ENCODE results near the gene EBI3. TPM values are rescaled to one million over a fixed set of nuclear protein-coding genes. Genes with fewer than 3 reads are reported as not detected.
"Not testable (repeated sequence)": the region's sequence is repeated elsewhere in the genome, so short reads cannot be mapped to it uniquely, and the experiment has no call there.

EBI3 gene
- polyA plus RNA-seq, 1 donor from 2014 or later, result not detected

DNA sequence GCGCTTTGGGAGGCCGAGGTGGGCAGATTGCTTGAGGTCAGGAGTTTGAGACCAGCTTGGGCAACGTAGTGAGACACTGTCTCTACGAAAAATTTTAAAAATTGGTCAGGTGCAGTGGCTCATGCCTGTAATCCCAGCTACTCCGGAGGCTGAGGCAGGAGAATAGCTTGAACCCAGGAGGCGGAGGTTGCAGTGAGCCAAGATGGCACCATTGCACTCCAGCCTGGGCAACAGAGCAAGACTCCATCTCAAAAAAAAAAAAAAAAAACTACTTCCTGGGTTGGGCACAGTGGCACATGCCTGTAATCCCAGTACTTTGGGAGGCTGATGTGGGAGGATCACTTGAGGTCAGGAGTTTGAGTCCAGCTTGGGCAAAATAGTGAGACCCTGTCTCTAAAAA is 2.2 kb downstream of the EBI3 start:
- not testable (repeated sequence) for H3K27ac ChIP-seq (ENCODE audit: low read length); H3K36me3 ChIP-seq (ENCODE audit: insufficient read depth, low read length); H3K27me3 ChIP-seq (ENCODE audit: insufficient read depth, low read depth, low read length); H2AFZ ChIP-seq (ENCODE audit: low read depth, low read length); H3K9me3 ChIP-seq (ENCODE audit: low read length); H3F3A ChIP-seq (ENCODE audit: insufficient read depth, low read length, poor library complexity, severe bottlenecking); H3K79me2 ChIP-seq (replicated peaks; ENCODE audit: insufficient read depth, low read length); H3K9me2 ChIP-seq (ENCODE audit: insufficient read depth, low read length); H3K9ac ChIP-seq (ENCODE audit: low read length); H4K20me1 ChIP-seq (ENCODE audit: insufficient read depth); H3K4me2 ChIP-seq (ENCODE audit: low read length); H3K4me3 ChIP-seq (ENCODE audit: low read length)

DNA sequence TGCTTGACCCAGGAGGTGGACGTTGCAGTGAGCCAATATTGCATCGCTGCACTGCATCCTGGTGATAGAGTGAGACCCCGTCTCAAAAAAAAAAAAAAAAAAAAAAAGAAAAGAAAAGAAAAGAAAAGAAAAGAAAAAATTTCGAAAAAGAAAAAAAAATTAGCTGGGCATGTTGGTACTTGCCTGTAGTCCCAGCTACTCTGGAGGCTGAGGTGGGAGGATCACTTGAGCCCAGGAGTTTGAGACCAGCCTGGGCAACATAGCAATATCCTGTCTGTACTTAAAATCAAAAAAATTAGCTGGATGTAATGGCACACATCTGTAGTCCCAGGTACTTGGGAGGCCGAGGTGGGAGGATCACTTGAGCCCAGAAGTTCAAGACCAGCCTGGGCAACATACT is 2.8 kb downstream of the EBI3 start:
- not testable (repeated sequence) for H3K79me2 ChIP-seq (replicated peaks; ENCODE audit: insufficient read depth, low read length); H3K4me3 ChIP-seq (ENCODE audit: low read length); H3F3A ChIP-seq (ENCODE audit: insufficient read depth, low read length, poor library complexity, severe bottlenecking); H3K9ac ChIP-seq (ENCODE audit: low read length); H4K20me1 ChIP-seq (ENCODE audit: insufficient read depth); H3K27me3 ChIP-seq (ENCODE audit: insufficient read depth, low read depth, low read length); H3K27ac ChIP-seq (ENCODE audit: low read length); H3K4me2 ChIP-seq (ENCODE audit: low read length); H3K9me2 ChIP-seq (ENCODE audit: insufficient read depth, low read length); H2AFZ ChIP-seq (ENCODE audit: low read depth, low read length); H3K36me3 ChIP-seq (ENCODE audit: insufficient read depth, low read length); H3K9me3 ChIP-seq (ENCODE audit: low read length)

DNA sequence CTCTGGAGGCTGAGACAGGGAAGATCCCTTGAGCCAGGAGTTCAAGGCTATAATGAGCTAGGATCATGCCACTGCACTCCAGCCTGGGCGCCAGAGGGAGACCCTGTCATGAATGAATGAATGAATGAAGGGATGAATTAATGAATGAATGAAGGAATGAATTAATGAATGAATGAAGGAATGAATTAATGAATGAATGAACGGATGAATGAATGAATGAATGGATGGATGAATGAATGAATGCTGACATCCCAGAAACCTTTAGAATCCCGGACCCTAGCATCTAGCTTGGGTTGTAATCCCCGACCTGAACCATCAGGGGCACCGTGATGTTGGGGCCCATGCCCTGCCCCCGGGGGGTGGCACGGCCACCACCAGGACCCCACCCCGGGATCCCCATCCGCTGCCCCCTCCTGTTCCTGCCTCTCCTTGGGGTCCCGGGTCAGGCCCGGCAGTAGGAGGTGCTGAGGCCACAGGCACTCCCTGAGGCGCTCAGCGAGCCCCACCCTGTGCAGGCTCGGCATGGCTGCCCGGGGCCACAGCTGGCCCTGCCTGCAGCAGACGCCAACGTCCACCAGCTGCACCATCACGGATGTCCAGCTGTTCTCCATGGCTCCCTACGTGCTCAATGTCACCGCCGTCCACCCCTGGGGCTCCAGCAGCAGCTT is 3.4 kb downstream of the EBI3 start:
- TF ChIP-seq TAF1 (IDR thresholded peaks at IDR 0.05; ENCODE audit: low read depth) (no peak), POLR2AphosphoS5 (IDR thresholded peaks at IDR 0.05) (no peak), EP300 (conservative IDR thresholded peaks at IDR 0.05; ENCODE audit: poor library complexity, severe bottlenecking) (no peak), EZH2 (IDR thresholded peaks at IDR 0.05; ENCODE audit: borderline replicate concordance, insufficient read depth, low read length, poor library complexity, severe bottlenecking) (no peak), RAD21 (conservative IDR thresholded peaks at IDR 0.05) (no peak)
- TF ChIP-seq, protein P1, sequence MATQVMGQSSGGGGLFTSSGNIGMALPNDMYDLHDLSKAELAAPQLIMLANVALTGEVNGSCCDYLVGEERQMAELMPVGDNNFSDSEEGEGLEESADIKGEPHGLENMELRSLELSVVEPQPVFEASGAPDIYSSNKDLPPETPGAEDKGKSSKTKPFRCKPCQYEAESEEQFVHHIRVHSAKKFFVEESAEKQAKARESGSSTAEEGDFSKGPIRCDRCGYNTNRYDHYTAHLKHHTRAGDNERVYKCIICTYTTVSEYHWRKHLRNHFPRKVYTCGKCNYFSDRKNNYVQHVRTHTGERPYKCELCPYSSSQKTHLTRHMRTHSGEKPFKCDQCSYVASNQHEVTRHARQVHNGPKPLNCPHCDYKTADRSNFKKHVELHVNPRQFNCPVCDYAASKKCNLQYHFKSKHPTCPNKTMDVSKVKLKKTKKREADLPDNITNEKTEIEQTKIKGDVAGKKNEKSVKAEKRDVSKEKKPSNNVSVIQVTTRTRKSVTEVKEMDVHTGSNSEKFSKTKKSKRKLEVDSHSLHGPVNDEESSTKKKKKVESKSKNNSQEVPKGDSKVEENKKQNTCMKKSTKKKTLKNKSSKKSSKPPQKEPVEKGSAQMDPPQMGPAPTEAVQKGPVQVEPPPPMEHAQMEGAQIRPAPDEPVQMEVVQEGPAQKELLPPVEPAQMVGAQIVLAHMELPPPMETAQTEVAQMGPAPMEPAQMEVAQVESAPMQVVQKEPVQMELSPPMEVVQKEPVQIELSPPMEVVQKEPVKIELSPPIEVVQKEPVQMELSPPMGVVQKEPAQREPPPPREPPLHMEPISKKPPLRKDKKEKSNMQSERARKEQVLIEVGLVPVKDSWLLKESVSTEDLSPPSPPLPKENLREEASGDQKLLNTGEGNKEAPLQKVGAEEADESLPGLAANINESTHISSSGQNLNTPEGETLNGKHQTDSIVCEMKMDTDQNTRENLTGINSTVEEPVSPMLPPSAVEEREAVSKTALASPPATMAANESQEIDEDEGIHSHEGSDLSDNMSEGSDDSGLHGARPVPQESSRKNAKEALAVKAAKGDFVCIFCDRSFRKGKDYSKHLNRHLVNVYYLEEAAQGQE (IDR thresholded peaks at IDR 0.05; ENCODE audit: borderline replicate concordance), result no peak
- H3K27ac ChIP-seq (ENCODE audit: low read length), result no peak overlapping the region
- no peak overlapping the region for H3K9ac ChIP-seq (ENCODE audit: low read length)
- H3K9me3 ChIP-seq (ENCODE audit: low read length), result no peaks in the 10 kb centered on the region
- H3K4me2 ChIP-seq (ENCODE audit: low read length), result no peak overlapping the region
- no peaks in the 10 kb centered on the region for H3K27me3 ChIP-seq (ENCODE audit: insufficient read depth, low read depth, low read length)
- no peaks in the 10 kb centered on the region for H3K36me3 ChIP-seq (ENCODE audit: insufficient read depth, low read length)
- no peak overlapping the region for H3K4me3 ChIP-seq (ENCODE audit: low read length)
- no peaks in the 10 kb centered on the region for H3F3A ChIP-seq (ENCODE audit: insufficient read depth, low read length, poor library complexity, severe bottlenecking)
- no peaks in the 10 kb centered on the region for H3K79me2 ChIP-seq (replicated peaks; ENCODE audit: insufficient read depth, low read length)
- H4K20me1 ChIP-seq (ENCODE audit: insufficient read depth), result no peaks in the 10 kb centered on the region
- no peaks in the 10 kb centered on the region for H3K9me2 ChIP-seq (ENCODE audit: insufficient read depth, low read length)
- H2AFZ ChIP-seq (ENCODE audit: low read depth, low read length), result no peak overlapping the region

All from neural cell (in vitro differentiated cells).